GM12865 (cell line): Measurements from ENCODE around the gene GRM2.

ENCODE experiments used
- DNase-seq: peaks from one replicate; pipeline ENCODE4 v3.0.0; 2010; ENCODE audit warnings: low read depth
- H3K4me3 ChIP-seq: 2 replicates; pipeline ENCODE4 v1.5.1; 2011; ENCODE audit warnings: mild to moderate bottlenecking, low read depth, low read length, control low read depth
- TF ChIP-seq, protein P1 (sequence below): IDR thresholded peaks from 2 replicates; pipeline ENCODE4 v1.5.1; 2011; ENCODE audit warnings: low read length, control low read depth, low read depth, inconsistent platforms; ENCODE audit not compliant: insufficient read depth; ENCODE audit errors: missing control alignments

Gene GRM2

DNA sequence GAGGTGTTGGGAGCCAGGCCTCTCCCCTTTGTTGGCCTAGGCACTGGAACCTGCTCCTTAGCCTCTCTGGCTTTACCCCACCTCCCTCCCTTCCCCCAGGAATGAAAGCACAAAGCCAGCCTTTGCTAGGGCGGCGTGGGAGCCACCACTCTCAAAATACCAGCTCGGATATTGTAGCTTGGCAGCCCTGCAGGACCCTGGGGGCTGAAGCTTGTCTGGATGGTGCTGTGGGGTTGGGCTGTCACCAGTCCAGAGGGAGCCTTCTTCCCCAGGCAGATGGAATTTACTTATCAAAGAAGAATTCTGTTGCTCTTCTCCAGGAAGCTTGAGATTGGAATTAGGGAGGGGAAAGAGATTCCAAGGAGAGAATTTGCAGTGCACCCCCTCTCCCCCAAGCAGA is 14.9 kb upstream of the GRM2 start:
- no peak for DNase-seq
- H3K4me3 ChIP-seq = no peak overlapping the region
- TF ChIP-seq, protein P1, sequence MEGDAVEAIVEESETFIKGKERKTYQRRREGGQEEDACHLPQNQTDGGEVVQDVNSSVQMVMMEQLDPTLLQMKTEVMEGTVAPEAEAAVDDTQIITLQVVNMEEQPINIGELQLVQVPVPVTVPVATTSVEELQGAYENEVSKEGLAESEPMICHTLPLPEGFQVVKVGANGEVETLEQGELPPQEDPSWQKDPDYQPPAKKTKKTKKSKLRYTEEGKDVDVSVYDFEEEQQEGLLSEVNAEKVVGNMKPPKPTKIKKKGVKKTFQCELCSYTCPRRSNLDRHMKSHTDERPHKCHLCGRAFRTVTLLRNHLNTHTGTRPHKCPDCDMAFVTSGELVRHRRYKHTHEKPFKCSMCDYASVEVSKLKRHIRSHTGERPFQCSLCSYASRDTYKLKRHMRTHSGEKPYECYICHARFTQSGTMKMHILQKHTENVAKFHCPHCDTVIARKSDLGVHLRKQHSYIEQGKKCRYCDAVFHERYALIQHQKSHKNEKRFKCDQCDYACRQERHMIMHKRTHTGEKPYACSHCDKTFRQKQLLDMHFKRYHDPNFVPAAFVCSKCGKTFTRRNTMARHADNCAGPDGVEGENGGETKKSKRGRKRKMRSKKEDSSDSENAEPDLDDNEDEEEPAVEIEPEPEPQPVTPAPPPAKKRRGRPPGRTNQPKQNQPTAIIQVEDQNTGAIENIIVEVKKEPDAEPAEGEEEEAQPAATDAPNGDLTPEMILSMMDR = no peak

DNA sequence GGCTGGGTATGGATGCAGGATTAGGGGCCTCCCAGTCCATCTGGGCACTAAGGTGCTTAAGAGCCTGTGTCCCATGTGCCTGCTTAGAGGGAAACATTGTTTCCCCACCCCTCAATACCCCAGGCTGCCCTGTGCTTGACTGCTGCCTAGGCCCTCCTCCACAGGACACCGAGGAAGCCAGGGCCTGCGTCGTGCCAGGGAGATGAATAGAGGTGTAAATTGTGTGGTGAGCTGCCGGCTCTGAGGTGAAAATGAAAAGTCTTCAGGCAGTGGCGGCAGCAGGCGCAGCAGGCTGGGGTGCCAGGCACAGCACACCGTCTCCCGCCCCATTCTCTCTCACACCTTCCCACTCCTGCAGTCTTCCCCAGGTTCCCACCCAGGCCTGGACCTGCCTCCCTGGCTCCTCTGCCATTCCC is 13.9 kb upstream of the GRM2 start:
- TF ChIP-seq, protein P1 = no peak
- DNase-seq = no peak
- no peak overlapping the region for H3K4me3 ChIP-seq

DNA sequence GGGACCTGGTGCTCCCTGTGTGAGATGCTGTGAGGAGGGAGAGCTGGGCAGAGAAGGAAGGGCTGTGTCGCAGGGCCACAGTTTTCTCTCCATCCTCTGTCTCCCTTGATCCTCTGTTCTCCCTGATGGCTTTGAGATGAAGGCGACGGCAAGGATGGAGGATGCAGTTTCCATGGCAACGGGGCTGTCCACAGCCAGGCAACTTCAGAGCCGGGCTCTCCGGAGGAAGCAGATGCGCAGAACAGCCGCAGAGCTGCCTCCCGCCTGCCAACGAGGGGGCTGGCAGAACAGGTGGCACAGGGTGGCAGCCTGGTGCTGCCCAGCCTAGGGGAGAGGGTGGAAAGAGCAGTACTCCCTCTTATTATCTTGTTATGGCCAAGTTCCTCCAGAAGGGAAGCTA is 9.9 kb upstream of the GRM2 start:
- TF ChIP-seq, protein P1 = no peak

DNA sequence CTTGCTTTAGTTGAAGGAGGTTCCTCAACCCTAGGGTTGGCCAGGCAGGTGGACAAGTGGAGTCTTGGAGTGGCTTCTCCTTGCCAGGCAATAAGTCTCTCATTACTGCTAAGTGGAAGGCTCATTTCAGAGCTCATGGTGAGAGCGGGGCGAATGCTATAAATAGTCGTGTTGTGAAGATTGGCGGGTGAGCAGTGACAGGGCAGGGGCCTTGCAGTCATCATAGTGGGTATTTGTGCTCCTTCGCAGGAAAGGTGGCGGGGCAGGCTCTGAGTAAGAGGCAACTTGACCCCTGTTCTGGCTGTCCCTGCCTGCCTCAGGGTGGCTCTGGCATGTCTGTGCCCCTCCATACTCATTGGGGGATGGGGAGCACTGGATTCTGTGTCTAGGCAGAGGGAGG is 8.7 kb upstream of the GRM2 start:
- TF ChIP-seq, protein P1 = no peak
- no peak for DNase-seq
- H3K4me3 ChIP-seq = no peak overlapping the region

More for the DNA sequence above, 9.9 kb upstream of the GRM2 start:
- H3K4me3 ChIP-seq = no peak overlapping the region
- no peak for DNase-seq

DNA sequence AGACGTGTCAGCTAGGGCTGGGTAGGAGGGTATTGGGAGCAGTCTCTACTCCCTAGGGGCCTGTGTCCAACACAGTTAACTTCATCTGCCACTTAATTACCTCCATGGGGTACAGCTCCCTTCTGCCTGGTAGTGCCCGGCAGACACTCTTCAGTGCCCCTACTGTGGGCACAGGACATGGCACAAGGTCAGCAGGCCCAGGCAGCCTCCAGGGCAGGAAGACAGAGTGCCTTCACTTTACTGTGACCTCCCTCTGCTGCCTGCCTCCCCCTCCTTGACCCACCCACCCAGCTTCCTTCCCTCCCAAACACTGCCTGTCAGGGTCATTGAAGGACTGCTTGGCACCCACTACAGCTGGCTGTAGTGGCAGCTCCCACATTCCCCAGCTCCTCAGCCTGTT is 6.5 kb upstream of the GRM2 start:
- no peak overlapping the region for H3K4me3 ChIP-seq
- DNase-seq = no peak
- TF ChIP-seq, protein P1 = no peak

DNA sequence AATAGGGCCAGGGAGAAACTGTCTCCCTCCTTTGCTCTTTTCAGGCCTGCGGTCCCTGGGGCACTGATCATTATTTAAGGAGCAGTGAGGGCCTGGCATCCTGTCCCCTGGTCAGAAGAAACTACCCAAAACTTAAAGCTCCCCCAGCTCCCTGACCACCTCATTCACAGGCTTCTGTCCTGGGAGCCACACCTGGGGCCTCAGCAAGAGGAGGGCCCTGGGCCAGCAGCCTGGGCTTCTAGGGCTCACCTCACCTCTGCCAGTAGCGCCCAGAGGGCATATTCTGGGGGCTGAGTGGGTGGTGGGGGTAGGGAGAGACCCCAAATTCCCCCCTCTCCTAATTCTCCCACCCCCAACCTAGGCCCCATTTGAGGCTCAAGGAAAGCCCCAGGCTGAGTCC is 4.7 kb upstream of the GRM2 start:
- no peak overlapping the region for H3K4me3 ChIP-seq
- no peak for DNase-seq
- TF ChIP-seq, protein P1 = no peak

DNA sequence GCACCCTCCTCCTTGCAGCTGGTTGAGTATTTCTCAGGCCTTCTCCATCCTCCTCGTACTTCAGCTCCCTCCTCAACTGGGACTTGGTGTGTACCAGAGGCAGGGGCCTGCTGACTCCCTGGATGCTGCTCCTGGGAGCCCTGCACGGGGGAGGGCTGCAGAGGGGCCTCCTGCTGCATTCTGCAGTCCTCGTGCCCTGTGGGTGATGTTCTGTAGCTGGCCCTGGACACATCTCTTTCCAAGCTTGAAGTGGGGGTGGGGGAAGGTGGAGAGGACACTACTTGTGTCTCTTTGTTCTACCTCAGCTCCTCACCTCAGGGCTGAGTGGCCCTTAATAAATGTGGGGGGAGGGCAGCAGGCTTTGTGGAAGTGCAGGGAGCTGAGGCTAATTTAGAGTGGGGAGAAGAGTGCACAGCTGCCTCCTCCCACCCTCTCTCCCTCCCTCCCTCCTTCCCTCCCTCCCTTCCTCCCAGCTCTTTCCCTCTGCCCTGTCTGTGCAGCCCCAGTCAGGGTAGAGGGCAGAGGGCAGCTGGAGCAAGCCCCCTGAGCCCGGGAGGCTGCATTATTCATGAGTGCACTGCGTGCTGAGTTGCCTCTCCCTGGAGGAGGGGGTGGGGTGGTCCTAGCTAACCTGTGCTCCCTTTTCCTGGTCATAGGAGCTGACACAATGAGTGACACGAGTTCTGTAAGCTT is 3.7 kb upstream of the GRM2 start:
- no peak overlapping the region for H3K4me3 ChIP-seq
- TF ChIP-seq, protein P1 = no peak
- no peak for DNase-seq
